NCI-H2227 (cell line): ENCODE data around the gene CALCR.
"Not testable (repeated sequence)": the region's sequence is repeated elsewhere in the genome, so short reads cannot be mapped to it uniquely, and the experiment has no call there.

ENCODE experiments used
- DNase-seq: peaks from one replicate; lab custom pipeline; 2025; ENCODE audit not compliant: unreplicated experiment; lab: John Stamatoyannopoulos, UW

Gene CALCR

DNA sequence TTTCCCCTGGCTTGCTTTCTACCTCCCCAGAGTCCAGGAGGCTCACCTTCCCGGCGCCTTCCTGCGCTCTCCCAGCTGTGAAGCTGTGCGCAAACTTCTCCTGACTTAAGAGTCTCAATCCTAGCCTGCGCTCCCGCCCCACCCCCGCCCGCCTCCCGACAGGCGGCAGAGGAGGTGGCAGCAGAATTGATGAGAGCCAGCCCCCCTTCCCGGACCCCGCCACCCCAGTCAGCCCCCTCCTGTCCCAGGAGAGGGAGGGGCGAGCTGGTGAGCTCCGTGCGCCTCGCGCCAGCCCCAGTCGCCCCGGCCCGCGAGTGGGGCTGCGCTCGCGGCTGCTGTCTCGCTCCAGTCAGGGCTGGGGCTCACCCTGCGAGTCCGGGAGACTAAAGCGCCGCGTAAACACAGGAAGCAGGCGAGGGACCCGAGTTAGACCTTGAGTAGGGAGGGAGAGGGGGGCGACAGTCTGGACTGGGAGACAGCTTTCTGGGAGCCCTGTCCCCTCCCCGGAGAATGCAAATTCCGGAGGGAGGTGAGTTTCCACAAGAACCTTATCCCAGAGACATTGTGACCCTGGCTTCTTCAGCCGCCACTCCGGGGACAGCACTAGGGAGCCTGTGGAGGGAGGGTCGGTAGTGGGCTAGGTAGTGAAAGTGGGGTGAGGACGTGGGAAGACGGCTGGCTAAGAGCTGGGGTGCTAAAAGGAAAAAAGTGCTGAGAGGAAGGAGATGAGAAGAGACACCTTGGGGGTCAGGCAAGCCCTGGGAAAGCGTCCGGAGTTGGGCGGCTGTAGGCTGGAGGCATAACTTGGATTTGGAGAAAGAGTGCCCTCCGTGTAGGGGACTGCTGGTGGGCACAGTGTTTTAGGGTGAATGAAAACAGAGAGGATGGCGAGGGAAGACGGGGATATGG lies at the start of gene CALCR:
CALCR (minus strand) TSS at position 79 of the 909 bp plus-strand sequence. CDS start 87,743 bp downstream, outside the sequence.
- DNase-seq = peak; percentile 57

DNA sequence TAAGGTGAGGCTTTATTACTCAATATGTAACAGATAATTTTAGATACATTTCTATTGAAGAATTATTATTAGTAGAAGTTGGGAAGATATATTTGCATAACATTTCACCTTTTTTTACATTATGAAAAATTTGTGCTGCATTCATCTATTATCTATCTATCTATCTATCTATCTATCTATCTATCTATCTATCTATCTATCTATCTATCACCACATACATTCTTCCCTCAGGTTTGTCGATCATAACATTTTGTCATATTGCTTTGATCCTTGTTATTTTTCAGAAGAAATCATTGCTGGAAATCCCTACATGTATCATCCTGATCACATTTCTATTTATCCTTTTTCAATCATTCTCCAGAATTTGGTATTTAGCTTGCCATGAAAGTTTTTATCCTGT lies 49.3 kb upstream of the CALCR start:
- no peak for DNase-seq

DNA sequence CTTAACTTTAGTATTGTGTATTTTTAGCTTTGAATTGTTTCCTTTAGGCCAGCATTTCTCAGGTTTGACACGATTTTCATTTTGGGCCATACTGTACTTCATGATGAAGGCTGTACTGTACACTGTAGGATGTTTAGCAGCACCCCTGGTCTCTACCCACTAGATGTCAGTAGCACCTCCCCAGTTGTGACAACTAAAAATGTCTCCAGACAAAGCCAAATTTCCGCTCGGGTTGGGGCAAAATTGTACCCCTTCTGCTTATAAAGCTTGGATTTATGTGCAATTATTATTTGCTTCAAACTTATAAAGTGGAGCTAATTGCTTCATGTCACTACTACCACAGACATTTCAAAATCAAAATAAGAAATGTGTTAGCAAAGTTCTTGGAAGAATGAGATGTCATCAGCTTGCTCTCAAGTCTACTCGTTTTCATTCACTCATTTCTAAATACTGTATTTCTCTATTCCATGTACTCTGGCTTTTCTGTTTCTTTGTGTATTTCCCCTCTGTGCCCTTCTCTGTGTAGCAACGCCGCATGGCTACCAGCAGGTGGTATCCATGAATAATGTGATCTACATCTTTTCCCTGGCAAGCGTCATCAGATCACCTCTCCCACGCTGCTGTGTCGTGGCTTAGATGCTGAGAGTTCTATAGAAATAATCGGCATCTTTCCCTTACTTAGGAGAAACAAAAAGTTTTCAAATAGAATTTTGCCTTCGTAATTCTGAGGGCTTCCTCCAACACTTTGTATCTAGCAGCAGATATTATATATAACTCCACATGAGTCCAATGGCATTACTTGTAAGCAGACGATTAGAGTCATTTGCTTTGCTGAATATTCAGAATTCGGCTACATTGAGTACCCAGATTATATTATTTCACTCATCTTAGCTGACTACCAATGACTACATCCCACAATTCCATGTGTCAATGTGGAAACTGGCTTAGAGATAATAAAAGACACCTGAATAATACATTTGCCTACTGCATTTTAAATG lies 47.8 kb upstream of the CALCR start:
- DNase-seq = peak; percentile 80

DNA sequence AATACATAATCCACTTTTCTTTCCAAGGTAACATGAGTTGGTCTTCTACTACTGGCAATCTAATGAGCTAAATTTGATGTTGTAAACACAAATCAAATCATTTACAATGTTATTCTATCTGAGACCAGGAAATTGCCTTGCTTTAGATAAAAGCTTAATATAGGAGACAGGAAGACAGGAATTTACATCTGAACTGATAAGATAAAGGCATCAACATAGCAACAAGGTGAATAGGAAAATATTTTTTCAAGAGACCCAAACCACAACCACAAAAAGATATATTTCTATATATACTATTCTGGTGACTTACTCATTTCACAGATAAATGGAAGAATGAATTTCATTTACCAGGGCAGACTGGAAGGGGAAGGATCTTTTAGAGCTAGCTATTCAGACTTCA lies 46.3 kb upstream of the CALCR start:
- no peak for DNase-seq

GRCh38 chr7:93620057-93620456 lies 45.5 kb upstream of the CALCR start:
- DNase-seq = no peak

DNA sequence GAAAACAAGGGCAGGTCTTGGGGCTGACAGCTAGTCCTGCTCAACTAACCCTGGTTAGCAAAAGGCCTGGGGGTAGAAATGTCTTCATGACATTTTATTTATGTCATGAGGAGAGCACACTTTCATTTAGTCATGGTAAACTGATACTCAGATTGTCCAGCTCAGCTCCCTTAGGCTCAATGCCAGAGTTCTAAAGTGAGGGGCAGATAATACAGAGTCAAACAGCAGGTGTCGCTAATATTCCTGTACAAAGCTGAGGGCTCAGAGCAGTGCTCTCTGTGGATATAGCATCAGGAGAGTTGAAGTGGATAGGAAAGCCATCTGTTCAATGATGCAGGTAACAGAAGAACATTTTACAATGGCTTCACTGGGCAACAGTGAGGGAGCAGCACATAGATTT lies 26.8 kb upstream of the CALCR start:
- DNase-seq = no peak

DNA sequence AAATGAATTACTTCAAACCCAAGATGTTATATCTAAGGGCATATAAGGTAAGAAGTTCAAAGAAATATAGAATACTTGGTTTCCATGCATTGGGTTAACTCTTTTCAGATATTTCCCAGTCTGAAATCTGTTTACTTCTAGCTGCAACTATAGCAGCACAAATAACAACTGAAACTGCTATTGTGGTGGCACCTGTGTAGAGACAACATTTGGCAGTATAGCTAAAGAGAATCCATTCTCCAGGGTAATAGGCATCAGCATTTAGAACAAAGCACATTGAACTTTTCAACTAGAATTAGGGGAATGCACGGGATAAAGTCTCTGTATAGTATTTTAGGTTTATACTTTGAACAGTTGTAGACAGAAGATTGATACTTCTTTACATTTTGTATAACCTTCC lies 19.7 kb upstream of the CALCR start:
- DNase-seq = no peak

DNA sequence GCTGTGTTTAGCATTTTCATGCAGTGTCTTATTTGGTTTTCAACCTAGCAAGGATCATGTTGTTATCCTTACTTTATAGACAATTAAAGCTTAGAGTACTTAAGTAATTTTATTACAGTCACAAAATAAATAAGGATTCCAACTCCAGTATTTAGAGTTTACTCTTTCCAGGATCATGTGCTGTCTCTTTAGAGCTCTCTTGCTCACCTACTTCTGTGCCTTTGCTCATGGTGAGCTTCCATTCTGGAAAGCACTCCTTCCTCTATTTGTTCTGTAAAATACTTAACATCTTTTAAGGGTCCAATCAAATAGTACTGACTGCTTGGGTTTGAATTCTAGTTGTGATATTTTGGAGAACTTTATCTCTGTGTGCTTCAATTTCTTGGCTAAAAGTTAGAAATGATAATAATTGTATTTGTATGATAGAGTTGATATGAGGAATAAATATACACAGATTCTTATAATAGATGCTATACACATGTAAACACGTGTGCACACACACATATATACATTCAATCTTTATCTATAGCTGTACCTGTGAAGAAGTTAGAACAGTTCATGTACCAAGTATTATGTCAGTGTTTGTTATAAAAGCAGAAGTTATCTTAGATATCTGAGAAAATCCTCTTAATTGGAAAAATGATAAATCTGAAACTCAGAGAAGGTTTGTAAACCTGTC lies 18.2 kb upstream of the CALCR start:
- no peak for DNase-seq

DNA sequence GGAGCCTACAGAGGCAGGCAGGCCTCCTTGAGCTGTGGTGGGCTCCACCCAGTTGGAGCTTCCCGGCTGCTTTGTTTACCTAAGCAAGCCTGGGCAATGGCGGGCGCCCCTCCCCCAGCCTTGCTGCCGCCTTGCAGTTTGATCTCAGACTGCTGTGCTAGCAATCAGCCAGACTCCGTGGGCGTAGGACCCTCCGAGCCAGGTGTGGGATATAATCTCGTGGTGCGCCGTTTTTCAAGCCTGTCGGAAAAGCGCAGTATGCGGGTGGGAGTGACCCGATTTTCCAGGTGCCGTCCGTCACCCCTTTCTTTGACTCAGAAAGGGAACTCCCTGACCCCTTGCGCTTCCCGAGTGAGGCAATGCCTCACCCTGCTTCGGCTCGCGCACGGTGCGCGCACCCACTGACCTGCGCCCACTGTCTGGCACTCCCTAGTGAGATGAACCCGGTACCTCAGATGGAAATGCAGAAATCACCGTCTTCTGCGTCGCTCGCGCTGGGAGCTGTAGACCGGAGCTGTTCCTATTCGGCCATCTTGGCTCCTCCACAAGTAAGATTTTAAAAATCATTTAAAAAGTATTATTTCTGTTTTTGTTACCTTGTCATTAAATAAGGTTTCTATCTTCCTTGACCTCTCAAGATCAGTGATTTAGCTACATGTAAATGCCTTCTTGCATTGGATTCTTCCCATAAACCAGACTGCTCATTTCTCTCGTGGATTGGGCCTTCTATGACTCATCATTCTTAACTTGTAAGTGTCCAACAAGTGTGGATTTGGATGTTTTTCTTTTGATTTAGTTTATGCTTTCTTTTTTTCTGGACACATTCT lies 16.9 kb upstream of the CALCR start:
- DNase-seq = not testable (repeated sequence)

DNA sequence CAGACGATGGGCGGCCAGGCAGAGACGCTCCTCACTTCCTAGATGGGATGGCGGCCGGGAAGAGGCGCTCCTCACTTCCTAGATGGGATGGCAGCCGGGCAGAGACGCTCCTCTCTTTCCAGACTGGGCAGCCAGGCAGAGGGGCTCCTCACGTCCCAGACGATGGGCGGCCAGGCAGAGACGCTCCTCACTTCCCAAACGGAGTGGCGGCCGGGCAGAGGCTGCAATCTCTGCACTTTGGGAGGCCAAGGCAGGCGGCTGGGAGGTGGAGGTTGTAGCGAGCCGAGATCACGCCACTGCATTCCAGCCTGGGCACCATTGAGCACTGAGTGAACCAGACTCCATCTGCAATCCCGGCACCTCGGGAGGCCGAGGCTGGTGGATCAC lies 11.9 kb upstream of the CALCR start:
- DNase-seq = not testable (repeated sequence)

DNA sequence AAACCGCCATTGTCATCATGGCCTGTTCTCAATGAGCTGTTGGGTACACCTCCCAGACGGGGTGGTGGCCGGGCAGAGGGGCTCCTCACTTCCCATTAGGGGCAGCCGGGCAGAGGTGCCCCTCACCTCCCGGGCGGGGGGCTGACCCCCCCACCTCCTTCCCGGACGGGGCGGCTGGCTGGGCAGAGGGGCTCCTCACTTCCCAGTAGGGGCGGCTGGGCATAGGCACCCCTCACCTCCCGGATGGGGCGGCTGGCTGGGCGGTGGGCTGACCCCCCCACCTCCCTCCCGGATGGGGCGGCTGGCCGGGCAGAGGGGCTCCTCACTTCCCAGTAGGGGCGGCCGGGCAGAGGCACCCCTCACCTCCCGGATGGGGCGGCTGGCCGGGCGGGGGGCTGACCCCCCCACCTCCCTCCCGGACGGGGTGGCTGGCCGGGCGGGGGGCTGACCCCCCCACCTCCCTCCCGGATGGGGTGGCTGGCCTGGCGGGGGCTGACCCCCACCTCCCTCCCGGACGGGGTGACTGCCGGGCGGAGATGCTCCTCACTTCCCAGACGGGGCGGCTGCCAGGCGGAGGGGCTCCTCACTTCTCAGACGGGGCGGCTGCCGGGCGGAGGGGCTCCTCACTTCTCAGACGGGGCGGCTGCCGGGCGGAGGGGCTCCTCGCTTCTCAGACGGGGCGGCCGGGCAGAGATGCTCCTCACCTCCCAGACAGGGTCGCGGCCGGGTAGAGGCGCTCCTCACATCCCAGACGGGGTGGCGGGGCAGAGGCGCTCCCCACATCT lies 11.4 kb upstream of the CALCR start:
- not testable (repeated sequence) for DNase-seq

GRCh38 chr7:93579431-93579830 lies 4.9 kb upstream of the CALCR start:
- DNase-seq = no peak

- no peak for DNase-seq
Observed at GRCh38 chr7:93578762-93579161, 4.2 kb upstream of the CALCR start.

DNA sequence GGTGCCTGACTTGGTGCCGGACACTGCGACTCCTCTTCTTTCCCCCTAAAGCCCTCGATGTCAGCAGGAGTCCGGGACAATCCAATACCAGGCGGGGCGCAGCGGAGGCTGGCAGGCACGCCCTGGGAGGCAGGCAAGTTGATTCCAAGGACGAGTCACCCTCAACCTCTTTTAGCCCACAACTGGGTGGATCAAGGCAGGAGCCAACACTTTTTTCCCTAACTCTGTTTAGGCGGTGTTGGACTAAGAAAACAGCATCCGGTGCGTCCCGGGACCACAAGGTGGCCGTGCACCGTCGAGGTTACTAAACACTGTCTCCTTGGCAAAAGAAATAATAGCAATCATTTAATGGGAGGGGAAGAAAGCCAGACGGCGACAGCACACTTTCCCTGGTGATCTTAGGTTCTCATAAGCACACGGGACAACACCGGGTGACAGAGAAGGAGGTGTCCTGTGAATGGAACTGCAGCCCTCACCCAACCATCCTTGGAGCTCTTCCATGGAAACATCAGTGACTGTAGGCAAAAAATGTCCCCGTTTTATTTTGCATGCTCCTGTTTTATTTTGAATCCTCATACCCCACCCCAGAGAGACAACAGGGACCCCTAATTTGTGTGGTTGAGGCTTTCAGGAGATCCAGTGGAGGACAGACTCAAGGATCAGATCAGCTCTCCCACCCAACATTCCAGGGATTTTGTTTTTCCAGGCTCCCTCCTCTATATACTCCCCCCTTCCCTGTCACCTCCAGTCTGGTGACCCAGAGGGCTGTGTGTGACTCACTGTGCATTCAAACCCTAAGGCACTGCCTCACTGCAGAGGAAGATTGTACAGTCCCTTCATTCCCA lies 1.3 kb upstream of the CALCR start:
- no peak for DNase-seq

DNA sequence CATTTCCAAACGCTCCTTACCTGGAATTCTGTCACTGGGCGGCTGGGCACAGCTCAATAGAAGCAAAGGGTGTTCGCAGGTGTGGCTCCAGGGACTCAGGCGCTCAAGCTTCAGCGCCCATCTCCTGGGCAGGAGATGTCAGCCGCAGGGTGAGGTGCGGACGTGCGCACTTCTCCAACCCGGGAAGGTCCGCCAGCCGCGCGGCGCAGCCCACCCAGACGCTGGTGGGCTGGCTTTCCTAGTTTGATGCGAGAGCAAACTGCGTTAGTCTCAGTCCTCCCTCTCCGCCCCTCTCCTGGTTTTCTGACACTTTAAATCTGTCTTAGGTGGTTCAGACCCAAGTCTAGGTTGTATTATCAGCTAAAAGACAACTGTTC lies 267 bp downstream of the CALCR start:
- DNase-seq = peak; percentile 46

DNA sequence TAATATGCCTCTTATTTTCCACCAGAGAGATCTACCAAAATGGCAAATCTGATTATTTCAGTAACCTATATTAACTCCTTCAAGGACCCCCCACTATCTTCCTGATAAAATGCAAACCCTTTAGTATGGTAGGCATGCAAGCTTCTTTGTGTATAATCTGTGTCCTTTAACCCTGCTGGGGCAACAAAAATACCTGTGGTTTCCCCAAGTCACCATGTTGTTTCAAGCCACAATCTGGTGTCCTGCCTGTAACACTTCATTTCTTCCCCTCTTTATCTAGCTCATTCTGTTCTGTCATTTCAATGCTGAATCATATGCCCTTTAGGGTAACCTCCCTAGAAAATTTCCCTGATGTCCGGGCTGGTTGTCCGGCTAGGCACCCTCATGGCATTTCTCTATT lies 5.3 kb downstream of the CALCR start:
- no peak for DNase-seq

GRCh38 chr7:93566876-93567275 lies 7.6 kb downstream of the CALCR start:
- no peak for DNase-seq

- DNase-seq = no peak
Observed at GRCh38 chr7:93563584-93563983, 10.9 kb downstream of the CALCR start.

DNA sequence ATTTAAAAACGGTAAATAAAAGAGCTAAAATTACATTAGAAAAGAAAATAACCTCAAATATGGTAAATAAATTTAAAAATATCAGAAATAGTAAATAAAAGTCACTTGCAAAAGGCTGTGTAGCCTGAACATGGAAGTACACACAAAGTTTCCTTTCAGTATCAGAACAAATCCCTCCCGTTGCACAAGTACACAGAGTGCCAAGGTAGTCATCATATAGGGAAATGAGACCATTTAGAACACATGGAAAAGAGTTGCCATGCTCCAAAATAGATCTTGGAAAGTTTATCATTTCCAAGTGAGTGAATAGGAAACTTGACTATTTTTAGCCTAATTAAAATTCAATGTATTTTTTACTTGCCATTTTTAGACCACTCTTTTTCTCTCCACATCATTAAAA lies 11.6 kb downstream of the CALCR start:
- no peak for DNase-seq
